ENCODE results near the gene CUEDC1.
"Not testable (repeated sequence)": the region's sequence is repeated elsewhere in the genome, so short reads cannot be mapped to it uniquely, and the experiment has no call there.

CUEDC1 gene

DNA sequence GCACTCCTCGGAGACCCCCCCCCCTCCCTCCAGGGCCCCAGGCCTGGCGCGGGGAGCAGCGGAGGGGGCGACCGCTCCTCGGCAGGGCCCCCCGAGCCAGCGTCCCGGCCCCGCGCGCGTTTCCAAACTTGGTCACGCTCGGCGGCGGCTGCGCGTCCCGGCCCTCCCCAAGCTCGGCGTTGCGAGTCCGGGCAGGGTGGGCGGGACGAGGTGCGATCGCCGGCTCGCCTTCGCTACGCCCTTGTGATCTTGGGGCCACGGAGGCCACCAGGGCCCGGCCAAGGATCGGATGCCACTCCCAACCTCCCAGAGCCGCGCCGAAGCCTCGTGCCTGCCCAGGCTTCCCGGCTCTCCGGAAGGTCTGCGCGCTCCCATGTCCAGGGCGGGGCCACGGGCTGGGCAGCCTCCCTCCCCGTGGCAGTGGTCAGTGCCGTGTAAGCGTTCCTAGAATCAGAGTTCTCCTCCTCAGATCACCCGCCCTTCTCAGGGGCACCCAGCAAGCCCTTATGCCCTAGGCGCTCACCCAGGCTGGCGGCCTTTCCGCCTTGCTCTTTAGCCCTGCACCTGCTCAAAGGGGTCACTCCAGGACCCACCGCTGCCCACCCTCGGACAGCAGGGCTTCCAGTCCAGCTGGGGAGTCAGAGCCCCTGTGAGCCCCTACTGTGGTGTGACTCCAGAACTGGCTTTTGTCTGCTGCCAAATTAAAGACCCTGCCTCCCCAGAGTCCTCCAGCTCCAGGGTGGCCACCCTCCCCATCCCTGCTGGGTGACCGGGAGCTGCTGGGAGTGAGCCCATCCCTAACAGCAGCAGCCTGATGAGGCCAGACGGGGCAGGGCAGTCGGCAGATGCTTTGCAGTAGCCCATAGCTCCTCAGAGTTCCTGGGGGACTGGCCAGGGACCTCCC is 93.2 kb downstream of the CUEDC1 start:
- DNase-seq (ENCODE audit: low read depth in 4 of 4, low spot score in 1 of 4) = no peak

DNA sequence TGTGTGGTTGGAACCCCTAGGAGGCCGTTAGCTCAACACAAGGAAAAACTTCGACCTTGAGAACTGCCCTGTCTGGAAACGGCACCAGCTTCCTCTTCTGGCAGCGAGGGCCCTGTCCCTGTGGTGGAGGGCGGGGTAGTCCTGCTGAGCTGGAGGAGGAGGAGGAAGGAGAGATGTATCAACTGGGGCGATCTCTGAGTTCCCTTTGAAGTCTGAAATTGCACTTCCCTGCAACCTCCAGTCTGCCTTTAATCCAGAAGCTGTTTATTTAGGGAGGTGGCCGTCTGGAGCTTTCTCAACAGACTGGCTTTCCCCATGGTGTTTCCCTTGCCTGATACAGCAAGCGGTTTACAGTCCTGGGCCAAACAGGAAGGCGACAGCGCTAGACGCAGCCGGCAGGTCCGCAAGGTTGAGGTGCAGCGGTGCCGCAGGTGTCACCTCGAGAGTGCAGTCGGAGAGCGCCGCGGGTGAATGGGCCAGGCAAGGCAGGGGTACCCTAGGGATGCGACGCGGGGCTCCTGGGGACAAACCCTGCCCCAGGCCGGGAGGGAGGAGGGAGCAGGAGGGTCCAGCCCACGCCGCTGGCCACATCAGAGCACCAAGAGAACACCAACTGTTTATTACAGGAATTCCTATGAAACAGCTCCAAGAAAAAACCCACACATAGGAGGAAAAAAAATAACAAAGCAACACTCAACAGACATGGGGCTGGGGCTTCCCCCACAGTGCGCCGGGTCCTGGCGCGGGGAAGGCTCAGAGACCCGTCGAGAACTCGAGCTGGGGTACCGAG is 94.0 kb downstream of the CUEDC1 start:
- DNase-seq (ENCODE audit: low read depth in 4 of 4, low spot score in 1 of 4) = no peak

DNA sequence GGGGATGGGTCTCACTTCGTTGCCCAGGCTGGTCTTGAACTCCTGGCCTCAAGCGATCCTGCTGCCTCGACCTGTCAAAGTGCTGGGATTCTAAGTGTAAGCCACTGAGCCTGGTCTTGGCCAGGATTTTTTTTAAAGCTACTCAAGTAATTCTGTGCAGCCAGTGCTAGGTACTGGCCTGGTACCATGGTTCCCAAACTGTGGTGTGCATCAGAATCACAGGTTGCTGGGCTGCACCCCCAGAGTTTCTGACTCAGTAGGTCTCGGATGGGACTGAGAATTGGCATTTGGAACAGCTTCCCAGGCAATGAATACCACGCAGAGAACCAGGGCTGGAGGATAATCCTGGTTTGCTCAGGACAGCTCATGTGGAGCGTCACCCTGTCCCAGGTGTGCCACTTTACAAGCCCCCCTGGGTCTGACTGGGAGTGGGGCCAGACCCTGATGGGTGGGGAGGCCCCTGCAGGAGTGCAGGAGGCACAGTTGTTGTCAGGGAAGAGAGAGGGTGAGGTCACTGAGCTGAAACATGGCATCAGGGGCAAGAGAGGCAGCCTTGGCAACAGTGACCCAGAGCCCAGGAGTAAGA is 94.7 kb downstream of the CUEDC1 start:
- no peak for DNase-seq (ENCODE audit: low read depth in 4 of 4, low spot score in 1 of 4)

DNA sequence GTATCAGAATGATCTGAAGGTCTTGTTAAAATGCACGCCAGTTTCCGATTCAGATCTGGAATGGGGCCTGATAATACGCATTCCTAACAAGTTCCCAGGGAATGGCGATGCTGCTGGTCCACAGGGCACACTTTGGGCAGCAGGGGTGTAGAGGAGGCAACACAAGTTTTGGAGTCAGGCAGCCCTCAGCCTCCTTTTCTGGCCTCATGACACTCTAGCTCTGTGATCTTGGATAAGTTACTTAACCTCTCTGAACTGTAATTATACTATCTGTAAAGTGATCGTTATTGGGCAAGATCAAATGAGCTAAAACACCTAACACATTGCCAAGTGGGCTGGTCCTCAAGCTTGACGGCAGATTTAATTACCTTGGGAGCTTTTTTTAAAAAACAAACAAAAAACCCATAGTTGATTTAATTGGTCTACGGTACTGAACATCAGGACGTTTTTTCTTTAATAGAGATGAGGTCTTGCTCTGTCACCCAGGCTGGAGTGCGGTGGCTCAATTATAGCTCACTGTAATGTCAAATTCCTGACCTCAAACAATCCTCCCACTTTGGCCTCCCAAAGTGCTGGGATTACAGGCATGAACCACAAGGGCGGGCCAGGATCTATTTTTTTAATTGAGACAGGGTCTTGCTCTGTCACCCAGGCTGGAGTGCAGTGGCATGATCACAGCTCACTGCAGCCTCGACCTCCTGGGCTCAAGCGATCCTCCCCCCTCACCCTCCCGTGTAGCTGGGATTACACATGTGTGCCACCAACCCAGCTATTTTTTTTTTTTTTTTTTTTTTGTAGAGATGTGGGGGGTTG is 95.4 kb downstream of the CUEDC1 start:
- DNase-seq (ENCODE audit: low read depth in 4 of 4, low spot score in 1 of 4) = no peak

DNA sequence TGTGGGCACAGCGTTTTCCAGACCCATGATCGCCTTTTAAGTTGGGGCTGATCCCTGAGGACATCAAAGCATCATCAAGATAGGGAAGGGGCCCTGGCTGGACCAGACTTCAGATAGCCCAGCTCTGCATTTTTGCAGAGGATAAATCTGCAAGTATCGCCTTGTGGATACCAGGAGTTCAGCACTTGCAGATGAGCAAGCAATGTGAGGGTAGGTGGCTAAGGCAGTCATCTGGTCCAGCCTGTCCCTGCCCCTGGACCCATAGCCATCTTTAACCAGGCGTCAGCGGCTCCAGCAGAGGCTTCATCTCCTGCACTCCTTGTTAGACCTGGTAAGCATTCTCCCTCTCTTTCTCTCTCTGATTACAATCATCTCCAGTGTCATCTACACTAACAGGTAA is 96.4 kb downstream of the CUEDC1 start:
- DNase-seq (ENCODE audit: low read depth in 4 of 4, low spot score in 1 of 4) = no peak

DNA sequence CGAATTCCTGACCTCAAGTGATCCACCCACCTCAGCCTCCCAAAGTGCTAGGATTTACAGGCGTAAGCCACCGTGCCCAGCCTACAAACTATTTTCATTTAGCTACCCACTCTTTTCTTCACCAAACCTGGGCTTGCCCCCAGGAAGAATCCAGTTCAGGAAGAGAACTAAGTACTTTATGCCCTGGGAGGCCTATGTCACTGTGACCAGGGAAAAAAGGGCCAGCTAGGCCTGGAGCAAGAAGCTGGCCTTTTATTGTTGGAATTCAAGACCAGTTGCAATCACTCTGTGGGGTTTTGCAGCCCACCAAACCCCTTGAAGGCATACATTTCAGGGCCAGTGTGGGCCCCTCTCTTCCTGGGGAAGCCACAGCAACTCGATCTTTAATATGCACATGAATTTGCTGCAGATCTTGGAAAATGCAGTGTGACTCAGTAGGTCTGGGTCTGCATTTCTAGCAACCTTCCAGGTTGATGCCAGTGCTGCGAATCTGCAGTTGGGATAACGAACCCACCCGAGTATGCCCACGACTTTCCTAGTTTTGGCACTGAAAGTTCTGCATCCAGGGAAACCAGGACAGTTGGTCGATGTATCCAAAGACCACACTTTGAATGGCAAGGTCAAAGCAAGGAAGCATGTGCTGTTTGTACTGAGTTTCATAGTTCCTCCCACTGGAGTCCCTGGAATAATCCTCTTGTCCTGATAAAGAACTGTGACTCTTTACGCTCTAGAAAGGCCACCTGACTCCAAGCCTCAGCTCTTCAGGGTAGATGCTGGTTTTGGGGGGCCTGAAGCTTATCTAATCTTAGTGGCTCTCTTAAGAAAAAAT is 98.2 kb downstream of the CUEDC1 start:
- DNase-seq (ENCODE audit: low read depth in 4 of 4, low spot score in 1 of 4) = no peak

DNA sequence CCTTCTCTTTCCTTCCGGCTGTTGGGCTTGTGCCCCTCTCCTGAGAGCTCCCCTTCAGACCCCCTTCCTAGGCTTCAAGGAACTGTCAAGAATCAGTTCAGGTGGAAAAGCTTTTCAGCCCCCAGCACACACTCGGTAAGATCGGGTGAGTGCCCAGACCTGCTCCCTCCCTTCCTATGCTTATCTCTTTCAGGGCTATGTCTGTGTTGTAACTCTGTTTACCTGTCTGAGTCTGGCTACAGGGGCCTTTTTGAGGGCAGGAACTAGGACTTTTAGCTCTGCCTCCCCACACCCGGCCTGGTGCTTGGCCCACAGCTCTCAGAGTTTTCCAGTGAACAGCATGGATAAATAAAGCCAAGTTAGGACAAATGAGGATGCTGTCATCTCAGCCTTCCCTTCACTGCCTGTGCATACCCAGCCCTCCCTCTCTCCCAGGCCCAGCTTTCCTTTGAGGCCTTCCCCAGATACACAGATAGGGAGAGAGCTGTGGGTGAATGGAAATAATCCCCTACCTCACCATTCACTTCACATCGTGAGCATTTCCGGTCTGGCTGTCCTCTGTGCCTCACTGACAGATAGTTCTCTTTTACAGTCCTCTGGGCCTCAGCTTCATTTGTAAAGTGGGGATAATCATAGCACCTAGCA is 99.7 kb downstream of the CUEDC1 start:
- DNase-seq (ENCODE audit: low read depth in 4 of 4, low spot score in 1 of 4) = no peak

DNA sequence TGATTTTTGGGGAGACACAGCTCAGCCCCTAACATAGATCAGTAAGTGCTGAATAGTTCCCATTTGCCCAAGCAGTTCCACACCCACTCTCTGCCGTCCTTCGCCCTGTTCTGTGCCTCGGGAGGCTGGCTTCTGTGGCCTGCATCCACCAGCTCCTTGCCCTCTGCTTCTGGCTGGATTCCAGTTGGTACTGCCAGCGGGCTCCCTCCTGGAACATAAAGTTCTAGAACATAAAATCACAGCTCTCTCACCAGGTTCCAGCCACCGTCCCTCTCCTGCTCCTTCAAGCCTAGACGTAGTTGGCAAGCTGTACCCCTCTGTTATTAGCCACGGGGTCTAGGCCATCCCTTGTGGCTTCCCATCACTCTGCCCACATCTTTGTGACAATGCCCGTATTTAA is 101.5 kb downstream of the CUEDC1 start:
- DNase-seq (ENCODE audit: low read depth in 4 of 4, low spot score in 1 of 4) = no peak

DNA sequence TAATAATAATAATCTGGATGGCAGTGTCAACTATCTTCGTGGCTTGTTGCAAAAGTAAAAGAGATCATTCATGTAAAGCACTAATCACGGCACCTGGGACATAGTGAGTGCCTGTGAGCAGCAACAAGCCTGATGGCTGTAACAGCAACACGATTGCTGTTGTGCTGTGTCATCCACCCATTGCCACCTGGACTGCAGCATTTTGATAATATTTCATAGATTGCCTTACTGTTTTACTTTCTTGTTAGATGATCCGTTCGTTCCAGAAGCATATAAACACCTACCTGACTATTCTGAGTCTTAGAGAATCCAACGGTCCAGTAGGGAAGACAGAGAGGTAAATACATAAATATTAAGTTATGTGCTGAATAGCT is 102.3 kb downstream of the CUEDC1 start:
- no peak for DNase-seq (ENCODE audit: low read depth in 4 of 4, low spot score in 1 of 4)

DNA sequence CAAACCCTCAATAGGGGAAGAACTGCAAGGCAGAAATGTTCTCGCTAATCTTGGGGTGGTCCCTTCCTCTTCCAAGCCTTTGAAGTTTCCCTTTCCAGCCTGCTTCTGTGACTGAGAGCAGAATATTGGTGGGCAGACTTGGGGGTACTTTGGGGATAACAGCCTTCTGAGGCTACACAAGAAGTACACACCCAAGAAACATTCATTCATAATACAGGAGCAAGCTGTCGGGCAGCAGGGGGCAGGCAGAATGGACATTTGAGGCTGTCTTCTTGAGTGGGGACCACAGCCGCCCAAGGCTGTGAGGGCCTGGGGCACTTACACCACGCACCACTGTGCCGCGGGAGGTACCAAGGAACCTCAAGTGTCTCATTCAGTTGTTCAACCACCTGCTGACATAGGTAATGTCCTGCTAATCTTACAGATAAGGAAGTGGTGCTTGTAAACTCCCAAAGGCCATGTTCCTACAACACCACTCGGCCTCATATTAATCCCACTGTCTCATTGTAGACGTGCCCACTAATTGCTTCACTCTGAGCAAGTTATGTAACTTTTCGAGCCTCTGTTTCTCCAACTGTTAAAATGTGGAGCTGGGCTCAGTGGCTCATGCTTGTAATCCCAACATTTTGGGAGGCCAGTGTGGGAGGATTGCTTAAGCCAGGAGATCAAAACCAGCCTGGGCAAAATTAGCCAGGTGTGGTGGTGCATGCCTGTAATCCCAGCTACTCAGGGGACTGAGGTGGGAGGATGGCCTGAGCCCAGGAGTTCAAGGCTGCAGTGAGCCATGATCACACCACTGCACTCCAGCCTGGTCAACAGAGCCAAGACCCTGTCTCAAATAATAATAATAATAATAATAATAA is 102.9 kb downstream of the CUEDC1 start:
- no peak for DNase-seq (ENCODE audit: low read depth in 4 of 4, low spot score in 1 of 4)

DNA sequence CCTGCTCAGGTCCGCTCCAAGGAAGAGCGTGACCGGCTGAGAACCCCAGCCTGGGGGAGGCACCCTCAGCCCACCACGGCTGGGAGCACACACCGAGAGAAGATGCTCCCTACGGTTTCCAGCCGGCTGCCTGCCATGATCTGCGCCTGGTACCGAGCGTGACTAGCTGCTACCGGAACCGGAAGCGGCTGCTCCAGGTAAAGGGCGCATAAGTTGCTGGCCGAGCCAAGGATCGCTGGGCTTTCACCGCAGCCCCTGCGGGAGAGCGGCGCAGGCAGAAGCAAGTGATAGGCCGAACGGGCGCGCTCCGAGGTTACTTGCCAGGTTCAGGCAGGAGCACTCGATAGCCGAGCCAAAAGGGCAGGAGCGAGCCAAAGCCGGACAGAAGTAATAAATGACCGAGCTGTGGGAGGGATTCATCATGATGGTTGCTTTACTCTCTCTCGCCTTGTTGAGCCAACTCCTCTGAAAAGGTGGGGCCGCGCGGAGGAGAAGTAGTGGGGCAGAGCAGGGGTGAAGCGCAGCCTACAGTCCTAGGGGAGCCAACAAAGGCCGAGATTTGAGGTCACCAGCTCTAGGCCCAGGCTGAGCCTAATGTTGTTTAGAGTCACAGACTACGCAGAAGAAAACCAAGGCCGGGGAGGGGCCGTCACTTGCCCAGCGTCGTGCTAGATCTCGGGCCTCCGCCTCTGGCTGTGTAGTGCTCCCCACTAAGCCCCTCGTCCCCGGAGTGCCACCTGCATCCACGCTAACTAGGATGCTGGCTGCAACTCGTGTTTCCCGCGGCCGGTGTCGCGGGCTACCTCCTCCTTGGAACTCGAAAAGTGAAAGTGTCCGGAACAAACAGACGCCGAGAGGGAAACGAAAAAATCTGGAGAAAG is 105.1 kb downstream of the CUEDC1 start, which contains the start of gene MRPS23:
MRPS23 (minus strand) TSS at position 171 of the 881 bp plus-strand sequence; CDS start at position 137, 34 bp downstream.
- DNase-seq (ENCODE audit: low read depth in 4 of 4, low spot score in 1 of 4) = peak; percentile 88 to 95 (median 93)

DNA sequence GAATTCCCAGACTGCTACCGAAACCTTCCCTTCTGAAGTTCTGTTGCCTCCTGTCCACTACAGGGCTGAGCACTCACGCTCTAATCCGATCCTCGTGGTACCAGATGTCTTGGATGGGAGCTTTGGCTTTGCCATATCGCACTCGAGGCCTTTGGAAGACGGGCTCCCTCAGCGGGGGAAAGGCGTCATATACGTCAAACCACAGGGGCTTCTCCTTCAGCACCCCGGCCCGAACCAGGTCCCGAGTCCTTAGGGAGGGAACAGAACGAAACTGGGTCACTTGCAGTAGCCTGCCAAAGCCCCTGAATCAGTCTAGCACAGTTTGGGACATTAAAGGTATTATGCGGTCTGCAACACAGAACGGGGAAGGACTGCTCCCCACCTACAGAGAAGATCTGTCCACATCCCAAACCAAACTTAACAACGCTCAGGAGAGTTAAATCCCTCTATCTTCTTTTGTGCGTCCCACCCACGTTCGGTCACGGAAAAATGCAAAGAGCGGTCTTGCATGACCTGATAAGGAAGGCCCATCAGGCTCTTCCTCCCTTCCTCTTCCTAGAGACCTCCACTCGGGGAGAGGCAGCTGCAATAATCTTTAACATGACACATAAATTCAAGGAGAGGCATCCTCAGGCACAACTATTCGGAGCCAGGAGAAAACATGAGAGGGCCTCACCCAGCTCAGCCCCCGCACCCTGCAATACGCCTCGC is 105.9 kb downstream of the CUEDC1 start:
- no peak for DNase-seq (ENCODE audit: low read depth in 4 of 4, low spot score in 1 of 4)

DNA sequence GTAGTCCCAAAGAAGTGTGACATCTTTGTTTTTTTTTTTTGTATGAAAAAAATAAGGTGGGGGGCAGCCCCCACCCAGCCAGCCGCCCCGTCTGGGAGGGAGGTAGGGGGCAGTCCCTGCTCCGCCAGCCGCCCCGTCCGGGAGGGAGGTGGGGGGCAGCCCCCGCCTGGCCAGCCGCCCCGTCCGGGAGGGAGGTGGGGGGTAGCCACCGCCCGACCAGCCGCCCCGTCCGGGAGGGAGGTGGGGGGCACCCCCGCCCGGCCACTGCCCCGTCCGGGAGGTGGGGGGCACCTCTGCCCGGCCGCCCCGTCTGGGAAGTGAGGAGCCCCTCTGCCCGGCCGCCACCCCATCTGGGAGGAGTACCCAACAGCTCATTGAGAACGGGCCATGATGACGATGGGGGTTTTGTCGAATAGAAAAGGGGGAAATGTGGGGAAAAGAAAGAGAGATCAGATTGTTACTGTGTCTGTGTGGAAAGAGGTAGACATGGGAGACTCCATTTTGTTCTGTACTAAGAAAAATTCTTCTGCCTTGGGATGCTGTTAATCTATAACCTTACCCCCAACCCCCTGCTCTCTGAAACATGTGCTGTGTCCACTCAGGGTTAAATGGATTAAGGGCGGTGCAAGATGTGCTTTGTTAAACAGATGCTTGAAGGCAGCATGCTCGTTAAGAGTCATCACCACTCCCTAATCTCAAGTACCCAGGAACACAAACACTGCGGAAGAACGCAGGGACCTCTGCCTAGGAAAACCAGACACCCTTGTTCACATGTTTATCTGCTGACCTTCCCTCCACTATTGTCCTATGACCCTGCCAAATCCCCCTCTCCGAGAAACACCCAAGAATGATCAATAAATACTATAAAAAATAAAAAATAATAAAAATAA is 108.9 kb downstream of the CUEDC1 start:
- DNase-seq (ENCODE audit: low read depth in 4 of 4, low spot score in 1 of 4) = not testable (repeated sequence)

DNA sequence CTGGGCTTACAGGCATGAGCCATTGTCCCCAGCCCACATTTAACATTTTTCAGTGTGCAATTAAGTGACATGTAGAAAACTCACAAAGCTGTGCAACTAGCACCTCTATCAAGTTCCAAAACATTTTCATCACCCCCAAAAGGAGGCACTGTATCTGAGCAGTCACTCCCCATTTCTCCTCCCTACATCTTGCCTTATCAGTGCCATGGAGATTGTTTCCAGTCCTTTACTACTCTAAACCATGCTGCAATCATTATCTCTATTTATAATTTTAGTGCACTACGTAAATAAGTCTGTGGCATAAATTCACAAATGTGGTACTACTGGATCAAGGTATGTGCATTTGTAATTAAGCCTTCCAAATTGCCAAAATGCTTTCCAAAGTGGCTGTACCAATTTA is 112.9 kb downstream of the CUEDC1 start:
- DNase-seq (ENCODE audit: low read depth in 4 of 4, low spot score in 1 of 4) = no peak

DNA sequence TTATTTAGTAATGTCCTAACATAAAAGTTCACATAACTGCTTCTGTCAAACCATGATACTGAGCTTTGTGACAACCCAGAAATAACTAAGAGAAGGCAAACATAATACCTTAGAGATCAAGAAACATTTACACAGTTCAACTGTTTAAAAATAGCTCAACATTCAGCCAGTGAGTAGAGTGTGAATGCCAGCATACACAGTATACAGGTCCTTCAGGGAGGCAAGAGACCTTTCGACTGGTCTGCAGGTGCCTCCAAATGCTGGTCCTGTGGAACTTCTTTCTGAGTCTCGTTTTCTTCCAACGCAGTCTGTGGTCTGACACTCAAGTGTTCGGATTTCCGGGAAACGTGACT is 115.7 kb downstream of the CUEDC1 start:
- DNase-seq (ENCODE audit: low read depth in 4 of 4, low spot score in 1 of 4) = no peak
